ENCODE data around the gene SRSF7.
"Not testable (repeated sequence)": the region's sequence is repeated elsewhere in the genome, so short reads cannot be mapped to it uniquely, and the experiment has no call there.

Gene SRSF7

DNA sequence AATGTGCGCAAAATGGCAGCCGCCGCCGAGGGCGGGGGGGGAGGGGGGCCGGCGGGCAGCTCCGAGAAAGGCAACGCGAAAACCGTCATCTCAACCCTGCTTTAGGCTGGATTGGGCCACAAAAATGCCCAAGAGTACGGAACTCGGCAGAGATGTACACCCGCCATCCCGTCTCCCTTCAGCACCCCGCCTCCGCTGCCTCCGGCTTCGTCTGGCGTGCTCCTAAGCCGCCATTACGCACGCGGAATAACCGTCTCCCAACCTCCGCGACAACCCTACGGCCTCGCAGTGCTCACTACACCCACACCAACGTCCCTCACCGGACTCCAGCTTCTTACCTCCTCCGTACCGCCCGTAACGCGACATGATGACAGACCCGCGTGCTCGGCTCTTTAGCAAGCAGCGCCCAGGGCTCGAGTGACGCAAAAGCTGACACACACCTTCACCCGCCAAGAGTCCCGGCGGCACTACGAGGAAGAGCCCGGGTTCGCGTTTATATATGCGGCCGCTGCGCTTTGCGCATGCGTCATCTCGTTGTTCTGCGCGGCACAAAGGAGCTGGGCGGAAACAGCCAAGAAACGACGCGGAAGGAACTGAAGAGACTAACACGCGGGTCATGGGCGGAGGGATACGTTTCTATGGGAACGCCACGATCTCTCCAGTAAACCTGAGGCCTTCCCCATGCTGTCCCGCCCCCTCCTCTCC, at the start of gene SRSF7:
SRSF7 (minus strand) TSS at position 471 of the 705 bp plus-strand sequence; CDS start at position 366, 105 bp downstream.
- peak; percentile 95 for DNase-seq

DNA sequence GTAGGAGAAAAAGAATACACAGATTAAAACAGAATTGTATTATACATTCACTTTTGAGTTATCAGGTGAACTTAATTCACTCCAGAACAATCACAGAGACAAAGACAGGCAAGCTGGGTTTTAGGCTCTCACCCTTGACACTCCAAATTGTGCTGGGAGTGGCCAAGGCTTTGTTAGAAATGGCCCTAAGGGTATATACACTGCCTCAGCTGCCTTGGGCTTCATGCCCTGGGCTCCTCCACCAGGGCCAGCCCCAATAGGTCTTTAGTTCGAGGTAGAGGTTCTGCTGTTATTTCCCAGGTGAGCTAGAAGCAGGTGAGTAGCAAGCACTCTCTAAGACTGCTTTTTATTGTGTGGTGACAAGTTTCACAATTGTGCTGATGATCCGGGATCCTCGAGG, 46.8 kb upstream of the SRSF7 start:
- DNase-seq = no peak

DNA sequence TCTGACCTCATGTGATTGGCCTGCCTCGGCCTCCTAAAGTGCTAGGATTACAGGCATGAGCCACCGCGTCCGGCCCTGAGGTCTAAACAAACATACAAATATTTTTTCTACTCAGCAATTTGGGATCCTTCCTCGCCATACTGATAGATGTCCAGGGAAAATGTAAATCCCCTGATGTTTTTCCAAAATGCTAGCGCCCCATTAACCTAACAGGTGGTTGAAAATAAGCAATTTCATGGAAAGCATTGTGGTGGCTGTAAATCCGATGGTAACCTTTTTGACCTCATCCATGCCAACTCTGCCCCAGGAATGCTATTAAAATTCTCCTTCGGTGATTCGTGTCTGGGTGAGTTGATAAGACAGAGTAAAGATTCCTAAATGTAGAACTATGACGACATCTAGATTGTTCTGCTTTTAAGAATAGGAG, 46.1 kb upstream of the SRSF7 start:
- DNase-seq = no peak

DNA sequence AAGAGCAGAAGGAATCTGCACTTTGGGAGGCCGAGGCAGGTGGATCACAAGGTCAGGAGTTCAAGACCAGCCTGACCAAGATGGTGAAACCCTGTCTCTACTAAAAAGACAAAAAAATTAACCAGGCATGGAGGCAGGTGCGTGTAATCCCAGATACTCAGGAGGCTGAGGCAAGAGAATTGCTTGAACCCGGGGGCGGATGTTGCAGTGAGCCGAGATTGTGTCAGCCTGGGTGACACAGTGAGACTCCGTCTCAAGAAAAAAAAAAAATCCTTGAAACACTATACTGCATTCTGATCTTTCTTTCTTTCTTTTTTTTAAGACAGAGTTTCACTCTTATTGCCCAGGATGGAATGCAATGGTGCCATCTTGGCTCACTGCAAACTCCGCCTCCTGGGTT, 43.9 kb upstream of the SRSF7 start:
- DNase-seq = not testable (repeated sequence)

DNA sequence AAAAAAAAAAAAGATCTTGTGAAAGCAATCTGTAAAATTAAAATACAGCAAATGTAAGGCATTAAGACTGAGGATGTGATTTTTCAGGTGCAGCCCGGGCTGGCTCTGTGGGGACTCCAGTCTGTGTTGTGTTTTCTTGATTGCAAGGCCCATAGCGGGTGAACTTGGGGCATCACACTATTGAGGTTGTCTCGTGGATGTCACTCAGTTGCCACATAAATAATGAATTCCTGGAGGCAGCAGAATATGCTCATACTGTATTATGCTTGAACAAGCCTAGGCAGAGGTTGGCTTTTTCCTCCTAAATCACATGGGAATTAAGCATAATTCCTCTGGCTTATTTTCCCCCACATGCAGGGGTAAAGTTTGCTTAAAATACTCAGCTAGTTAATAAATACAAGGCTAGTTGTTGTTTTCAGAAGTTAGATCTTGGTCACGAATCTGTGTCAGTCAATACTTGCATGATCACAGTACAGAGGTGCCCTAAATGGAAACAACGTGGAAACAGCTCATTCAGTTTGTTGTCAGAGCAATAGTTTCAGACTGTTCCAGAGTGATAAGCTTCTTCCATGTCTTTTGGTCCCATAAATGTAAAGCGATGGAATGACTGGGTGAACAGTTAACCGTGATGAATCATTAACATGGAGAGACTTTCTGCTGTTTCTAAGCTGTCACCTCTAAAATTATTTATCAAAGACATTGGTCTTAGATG, 43.2 kb upstream of the SRSF7 start:
- no peak for DNase-seq

DNA sequence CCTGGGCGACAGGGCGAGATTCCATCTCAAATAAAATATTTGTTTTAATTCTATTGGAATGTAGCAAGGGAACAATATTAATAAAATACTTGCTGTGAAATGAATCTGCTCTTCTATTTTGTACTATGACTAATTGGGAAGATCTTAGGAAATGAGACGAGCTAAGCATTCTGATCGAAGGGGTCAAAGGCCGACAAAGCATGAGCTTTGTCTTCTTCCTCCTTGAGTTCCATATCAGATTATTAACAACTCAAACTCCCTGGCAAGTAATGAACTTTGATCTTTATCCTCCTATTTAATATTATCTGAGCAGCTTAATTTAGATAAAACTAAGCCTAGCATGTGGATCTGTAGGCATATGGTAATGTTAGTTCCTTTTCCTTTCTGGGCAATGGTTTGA, 42.4 kb upstream of the SRSF7 start:
- no peak for DNase-seq

DNA sequence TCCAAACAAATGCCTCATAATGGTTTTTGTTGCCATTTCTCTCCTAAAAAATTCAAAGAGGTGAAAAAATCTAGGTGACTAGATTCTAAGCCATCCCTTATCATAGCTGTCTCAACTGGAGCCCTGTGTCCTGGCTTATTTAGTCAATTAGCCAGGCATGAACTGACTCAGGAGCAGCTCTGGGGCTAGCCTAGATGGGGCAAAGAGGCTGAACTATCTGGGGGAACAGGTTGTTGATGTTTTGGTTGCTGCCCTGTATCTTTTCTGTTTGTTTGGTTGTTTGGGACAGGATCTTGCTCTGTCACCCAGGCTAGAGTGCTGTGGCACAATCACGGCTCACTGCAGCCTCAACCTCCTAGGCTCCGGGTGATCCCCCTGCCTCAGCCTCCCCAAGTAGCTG, 41.6 kb upstream of the SRSF7 start:
- DNase-seq = no peak

DNA sequence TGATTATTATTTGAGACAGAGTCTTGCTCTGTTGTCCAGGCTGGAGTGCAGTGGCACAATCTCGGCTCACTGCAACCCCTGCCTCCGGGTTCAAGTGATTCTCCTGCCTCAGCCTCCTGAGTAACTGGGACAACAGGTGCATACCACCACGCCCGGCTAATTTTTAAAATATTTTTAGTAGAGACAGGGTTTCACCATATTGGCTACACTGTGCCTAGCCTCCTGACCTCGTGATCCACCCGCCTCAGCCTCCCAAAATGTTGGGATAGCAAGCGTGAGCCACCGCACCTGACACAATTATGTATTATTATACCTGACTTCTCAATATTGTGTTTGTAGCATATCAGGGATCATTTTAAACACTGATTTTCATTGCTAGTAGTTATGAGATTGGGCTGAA, 41.2 kb upstream of the SRSF7 start:
- DNase-seq = not testable (repeated sequence)

DNA sequence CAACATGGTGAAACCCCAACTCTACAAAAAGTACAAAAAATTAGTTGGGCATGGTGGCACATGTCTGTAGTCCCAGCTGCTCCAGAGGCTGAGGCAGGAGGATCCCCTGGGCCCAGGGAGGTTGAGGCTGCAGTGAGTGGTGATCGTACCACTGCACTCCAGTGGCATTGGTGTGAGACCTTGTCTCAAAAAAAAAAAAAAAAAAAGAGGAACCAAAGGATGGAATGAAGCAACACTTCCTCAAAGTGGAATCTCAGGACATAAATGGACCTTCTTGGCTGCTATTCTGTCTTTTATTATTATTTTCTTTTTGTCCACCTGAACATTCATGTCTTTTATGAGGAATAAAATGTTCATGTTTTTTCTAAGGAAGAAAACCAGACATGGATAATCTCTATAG, 40.6 kb upstream of the SRSF7 start:
- DNase-seq = no peak

DNA sequence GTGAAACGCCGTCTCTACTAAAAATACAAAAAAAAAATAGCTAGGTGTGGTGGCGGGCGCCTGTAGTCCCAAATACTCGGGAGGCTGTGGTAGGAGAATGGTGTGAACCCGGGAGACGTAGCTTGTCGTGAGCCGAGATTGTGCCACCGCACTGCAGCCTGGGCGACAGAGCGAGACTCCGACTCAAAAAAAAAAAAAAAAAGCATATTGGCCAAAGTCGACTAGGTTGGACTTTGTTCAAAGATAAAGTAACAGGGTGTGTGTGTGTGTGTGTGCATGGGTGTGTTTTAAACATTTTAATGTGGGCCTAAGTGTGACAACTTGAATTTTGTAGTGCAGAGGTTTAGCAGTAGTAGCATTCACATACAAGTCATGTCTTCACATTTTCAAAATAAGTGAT, 38.5 kb upstream of the SRSF7 start:
- DNase-seq = no peak

DNA sequence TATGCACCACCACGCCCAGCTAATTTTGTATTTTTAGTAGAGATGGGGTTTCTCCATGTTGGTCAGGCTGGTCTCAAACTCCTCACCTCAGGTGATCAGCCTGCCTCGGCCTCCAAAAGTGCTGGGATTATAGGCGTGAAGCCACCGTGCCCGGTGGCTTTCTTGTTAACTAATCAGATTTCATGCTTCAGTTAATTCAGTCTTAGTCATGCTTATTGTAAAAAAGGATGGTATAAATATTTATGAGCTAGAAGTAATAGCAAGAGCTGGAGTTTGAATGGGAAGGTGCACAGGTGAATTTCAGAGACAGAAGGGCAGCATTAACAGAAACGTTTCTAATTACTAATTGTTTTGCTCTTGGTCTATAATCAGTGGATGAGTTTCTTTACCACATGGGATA, 37.1 kb upstream of the SRSF7 start:
- no peak for DNase-seq

DNA sequence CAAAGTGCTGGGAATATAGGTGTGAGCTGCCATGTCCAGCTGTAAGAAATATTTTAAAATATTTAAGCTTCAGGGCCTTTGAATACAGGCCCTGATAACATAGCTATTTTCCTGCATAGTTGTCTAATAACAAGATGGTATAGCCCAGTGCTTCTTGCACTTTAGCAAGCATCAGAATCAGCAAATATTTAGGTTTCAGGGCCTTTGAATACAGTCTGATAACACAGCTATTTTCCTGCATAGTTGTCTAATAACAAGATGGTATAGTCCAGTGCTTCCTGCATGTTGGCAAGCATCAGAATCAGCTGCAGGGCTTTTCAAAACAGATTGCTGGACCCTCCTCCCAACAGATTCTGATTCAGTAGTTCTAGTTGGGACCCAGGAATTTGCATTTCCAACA, 32.4 kb upstream of the SRSF7 start:
- DNase-seq = no peak

DNA sequence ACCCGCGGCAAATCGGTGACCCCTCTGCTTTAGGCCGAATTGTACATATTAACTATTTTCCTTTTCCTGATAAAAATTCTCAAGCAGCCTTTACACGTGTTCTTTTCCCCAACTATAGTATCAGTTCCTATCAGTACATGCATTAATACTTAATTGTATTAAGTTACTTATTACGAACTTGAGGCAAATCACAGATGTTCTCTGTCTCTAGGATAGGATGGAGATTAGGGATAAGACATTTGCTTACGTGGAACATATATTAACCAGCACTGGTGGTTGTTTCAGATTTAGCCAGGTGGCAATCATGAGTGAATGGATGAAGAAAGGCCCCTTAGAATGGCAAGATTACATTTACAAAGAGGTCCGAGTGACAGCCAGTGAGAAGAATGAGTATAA, 27.5 kb upstream of the SRSF7 start:
- DNase-seq = no peak

DNA sequence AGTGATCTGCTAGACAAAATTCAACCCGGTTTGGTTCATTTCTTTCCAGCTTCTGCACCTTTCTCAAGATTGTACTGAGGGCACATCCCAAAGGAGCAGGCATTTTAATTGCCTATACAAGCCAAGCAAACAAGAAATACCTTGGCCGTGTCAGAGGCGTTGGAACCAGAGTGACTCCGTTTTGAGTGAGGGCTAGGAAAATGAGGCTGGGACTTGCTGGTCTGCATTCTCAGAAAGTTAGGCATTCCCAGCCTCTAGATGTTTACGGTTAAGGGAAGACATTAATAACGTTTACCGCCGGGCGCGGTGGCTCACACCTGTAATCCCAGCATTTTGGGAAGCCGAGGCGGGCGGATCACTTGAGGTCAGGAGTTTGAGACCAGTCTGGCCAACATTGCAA, 25.4 kb upstream of the SRSF7 start:
- DNase-seq = no peak

DNA sequence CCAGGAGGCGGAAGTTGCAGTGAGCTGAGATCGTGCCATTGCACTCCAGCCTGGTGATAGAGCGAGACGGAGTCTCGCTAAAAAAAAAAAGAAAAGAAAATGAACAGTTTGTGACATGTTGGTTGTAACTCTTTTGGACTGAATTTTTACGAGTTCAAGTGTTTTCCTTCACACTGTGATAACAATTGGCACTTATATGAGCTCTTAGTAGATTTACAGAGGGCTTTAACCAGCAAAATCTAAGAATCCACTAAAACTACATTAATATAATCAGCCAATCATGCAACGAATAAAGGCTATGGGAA, 24.7 kb upstream of the SRSF7 start:
- no peak for DNase-seq

DNA sequence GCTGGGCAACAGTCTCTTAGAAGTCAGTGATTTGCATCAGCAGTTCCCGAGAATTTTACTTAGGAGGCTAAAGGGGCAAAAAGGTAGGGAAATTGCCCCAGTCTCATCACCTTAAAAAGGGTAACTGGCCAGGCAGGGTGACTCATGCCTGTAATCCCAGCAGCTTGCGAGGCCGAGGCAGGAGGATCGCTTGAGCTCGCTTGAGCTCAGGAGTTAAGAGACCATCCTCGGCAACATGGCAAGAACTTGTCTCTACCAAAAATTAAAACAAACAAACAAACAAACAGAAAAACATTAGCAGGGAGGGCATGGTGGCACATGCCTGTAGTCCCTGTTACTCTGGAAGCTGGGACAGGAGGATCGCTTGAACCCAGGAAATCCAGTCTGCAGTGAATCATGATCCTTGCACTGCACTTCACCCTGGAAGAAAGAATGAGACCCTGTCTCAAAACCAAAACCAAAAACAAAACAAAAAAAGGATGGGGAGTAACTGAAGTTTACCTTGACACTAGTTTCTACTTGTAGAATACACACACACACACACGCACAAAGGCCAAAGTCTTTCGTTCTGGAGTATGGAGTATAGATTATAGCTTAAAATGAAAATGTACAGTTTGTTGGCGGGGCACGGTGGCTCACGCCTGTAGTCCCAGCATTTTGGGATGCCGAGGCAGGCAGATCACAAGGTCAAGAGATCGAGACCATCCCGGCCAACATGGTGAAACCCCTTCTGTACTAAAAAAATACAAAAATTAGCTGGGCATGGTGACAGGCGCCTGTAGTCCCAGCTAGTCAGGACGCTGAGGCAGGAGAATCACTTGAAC, 24.1 kb upstream of the SRSF7 start:
- no peak for DNase-seq

DNA sequence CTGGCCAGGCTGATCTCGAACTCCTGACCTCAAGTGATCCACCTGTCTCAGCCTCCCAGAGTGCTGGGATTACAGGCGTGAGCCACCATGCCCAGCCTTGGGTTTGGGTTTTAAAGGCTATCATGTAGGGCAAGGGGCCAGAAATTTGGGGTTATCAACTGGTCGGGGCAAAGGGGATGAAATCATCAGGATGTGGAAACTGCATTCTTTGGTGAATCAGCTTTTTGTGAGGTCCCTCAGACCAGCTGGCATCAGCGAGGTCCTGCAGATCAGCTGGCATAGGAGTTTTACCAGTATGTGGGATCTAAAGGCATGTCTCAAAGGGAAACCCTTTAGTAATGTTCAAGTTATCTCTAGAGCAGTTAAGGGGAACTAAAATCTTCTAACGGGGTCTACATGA, 20.5 kb upstream of the SRSF7 start:
- DNase-seq = no peak

DNA sequence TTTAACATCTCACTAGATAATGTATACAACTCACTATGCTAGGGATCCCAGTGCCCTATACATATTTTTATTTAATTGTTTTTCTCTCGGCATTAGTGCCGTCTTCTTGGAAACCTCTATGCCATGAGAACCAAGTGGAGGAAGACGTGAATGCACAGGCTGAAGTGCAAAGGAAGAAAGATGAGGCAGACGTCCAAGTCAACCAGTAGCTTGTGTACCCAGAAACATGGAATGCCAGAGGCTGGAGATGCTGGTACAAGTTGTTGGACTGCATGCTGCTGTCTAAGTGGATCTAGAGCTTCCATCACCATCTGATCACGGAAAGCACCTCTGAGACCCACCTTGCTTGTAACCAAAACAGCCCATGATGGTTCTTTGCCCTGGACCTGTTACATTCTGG, 14.4 kb upstream of the SRSF7 start:
- DNase-seq = no peak

DNA sequence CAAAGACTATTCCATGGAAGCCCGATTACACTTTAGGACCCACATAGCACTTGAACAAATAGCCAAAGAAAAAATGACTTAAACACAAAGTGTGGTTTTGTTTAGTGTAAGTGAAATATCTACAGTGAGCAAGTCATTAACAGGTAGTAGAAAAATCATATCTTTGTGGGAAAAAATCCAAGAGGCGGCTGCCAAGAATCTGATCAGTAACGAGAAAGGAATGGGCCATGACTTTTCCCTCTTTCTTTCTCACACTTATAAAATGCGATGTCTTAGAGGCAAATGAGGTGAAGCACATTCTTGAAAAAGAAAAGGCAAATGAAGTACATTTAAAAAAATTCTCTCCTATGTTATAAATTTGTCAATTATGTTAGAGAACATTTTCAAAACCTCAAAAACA, 14.0 kb upstream of the SRSF7 start:
- no peak for DNase-seq

DNA sequence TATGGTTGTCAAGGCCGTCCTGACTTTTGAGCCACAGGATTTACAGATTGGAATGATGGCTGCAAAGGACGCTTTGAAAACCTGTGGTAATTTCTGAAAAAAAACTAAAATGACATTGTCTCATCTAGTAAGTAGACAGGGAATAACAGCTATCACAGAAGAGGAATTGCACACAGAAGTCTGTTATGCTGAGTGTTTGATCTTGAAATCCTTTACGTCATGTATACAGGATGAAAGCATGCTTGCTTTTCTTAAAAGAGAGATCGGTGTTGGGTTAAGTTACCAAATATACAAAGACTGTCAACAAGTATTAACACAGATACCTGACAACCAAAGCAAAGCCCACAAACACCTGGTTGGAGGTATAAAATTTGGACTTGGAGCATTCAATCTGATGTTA, 12.6 kb upstream of the SRSF7 start:
- DNase-seq = no peak

DNA sequence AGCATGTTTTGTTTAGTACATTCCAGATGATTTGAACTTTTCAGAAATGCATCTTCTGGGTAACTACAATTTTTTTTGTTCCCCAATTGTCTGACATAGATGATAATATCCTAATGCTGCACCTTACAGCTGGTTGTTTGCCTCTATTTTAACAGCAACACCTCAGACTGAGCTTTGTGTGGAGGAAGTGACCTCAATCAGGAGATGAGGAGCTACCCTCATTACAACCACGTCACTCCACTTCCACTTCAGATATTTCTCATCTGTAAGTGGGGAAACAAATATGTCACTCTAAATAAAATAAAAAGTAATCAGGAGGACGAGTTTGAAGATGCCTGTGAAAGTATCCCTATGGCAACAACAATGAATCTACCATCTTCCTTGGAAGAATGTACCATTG, 12.1 kb upstream of the SRSF7 start:
- no peak for DNase-seq

DNA sequence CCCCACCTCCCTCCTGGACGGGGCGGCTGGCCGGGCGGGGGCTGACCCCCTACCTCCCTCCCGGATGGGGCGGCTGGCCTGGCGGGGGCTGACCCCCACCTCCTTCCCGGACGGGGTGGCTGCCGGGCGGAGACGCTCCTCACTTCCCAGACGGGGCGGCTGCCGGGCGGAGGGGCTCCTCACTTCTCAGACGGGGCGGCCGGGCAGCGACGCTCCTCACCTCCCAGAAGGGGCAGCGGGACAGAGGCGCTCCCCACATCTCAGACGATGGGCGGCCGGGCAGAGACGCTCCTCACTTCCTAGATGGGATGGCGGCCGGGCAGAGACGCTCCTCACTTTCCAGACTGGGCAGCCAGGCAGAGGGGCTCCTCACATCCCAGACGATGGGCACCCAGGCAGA, 4.7 kb upstream of the SRSF7 start:
- DNase-seq = not testable (repeated sequence)

DNA sequence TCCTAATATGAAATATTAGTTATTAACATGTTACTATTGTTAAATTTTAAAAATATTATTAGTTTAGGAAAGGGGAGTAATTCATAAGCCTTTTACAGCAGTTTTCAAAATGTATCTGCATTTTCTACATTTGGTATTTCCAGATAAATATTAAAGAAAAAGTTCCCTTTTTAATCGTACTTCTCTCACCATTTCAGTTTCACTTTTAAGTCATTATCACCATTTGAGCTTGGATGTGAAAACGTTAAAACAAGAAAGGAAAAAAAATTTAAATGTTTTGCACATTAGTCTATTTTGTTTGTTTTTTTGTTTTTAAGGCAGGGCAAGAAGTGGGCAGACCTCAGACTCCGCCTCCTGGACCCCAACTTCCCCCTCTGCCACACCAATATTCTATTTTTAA, 3.3 kb upstream of the SRSF7 start:
- no peak for DNase-seq

DNA sequence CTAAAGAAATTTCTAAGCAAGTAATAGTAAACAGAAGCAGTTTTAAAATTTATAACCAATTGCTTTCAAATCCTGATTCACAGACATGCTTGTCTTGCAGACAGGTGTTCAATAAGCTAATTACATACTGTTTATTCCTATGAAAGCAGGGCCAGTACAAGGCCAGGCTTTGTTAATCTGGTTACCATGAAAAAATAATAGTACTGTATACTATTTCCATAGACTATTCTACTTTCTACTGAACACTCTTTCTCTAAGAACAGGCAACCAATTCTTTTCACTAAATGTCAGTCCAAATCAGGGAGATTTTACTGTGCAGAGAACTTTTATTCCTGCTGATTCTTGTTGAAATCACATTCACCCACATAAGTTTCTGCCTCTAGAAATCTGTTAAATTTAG, 2.9 kb upstream of the SRSF7 start:
- DNase-seq = no peak

Measured in NCI-H2107 (cell line).